ENCODE measurements around the gene KCNH1. TPM values are rescaled to one million over a fixed set of nuclear protein-coding genes. Genes with fewer than 3 reads are reported as not detected.

KCNH1 gene
- total and polyA plus RNA-seq, 10 donors = not detected

- no peak for DNase-seq
- Histone ChIP-seq H3K4me3 (no peak overlapping the region), H3K27me3 (replicated peaks in 1 of 7) (no peaks in the 10 kb centered on the region), H3K27ac (no peak overlapping the region), H3K4me1 (no peaks in the 10 kb centered on the region), H3K9me3 (no peaks in the 10 kb centered on the region), H3K36me3 (no peaks in the 10 kb centered on the region)
- WGBS, 5 donors = 61 to 87% (median 78%) methylated on average over 6 of the region's 6 CpGs
- intact Hi-C loops (cut with DNase I; ENCODE audit: low total_unique reads) = no loop called here
- TF ChIP-seq CTCF (IDR thresholded peaks at IDR 0.05 in 8 of 11, conservative IDR thresholded peaks at IDR 0.05 in 3 of 11) (no peak), POLR2A (IDR thresholded peaks at IDR 0.05) (no peak), POLR2AphosphoS5 (IDR thresholded peaks at IDR 0.05) (no peak)
Measured at GRCh38 chr1:210747890-210748289, 386.1 kb downstream of the KCNH1 start.

GRCh38 chr1:210747112-210747511 is 386.8 kb downstream of the KCNH1 start:
- no peaks in the 10 kb centered on the region for H3K9me3 ChIP-seq
- no peak for DNase-seq
- no peak overlapping the region for H3K4me3 ChIP-seq
- no peaks in the 10 kb centered on the region for H3K4me1 ChIP-seq
- no peak overlapping the region for H3K27ac ChIP-seq
- no peaks in the 10 kb centered on the region for H3K36me3 ChIP-seq
- no peak for TF ChIP-seq POLR2A (IDR thresholded peaks at IDR 0.05)
- no peak for TF ChIP-seq POLR2AphosphoS5 (IDR thresholded peaks at IDR 0.05)
- TF ChIP-seq CTCF (IDR thresholded peaks at IDR 0.05 in 8 of 11, conservative IDR thresholded peaks at IDR 0.05 in 3 of 11) = no peak
- intact Hi-C loops (cut with DNase I; ENCODE audit: low total_unique reads) = no loop called here
- WGBS, 5 donors = 71 to 86% (median 83%) methylated on average over 3 of the region's 3 CpGs
- no peaks in the 10 kb centered on the region for H3K27me3 ChIP-seq (replicated peaks in 1 of 7)

GRCh38 chr1:210746024-210746731 is 387.8 kb downstream of the KCNH1 start:
- Histone ChIP-seq H3K9me3 (no peaks in the 10 kb centered on the region), H3K4me1 (no peaks in the 10 kb centered on the region), H3K27ac (no peak overlapping the region), H3K4me3 (no peak overlapping the region), H3K27me3 (replicated peaks in 1 of 7) (no peaks in the 10 kb centered on the region), H3K36me3 (no peaks in the 10 kb centered on the region)
- intact Hi-C loops (cut with DNase I; ENCODE audit: low total_unique reads) = no loop called here
- DNase-seq = no peak
- WGBS, 5 donors = 61 to 89% (median 73%) methylated on average over 3 of the region's 3 CpGs
- TF ChIP-seq CTCF (IDR thresholded peaks at IDR 0.05 in 8 of 11, conservative IDR thresholded peaks at IDR 0.05 in 3 of 11) = no peak
- TF ChIP-seq POLR2A (IDR thresholded peaks at IDR 0.05) = no peak
- no peak for TF ChIP-seq POLR2AphosphoS5 (IDR thresholded peaks at IDR 0.05)

GRCh38 chr1:210743038-210743437 is 390.9 kb downstream of the KCNH1 start:
- Histone ChIP-seq H3K27ac (no peak overlapping the region), H3K4me3 (no peak overlapping the region), H3K4me1 (no peaks in the 10 kb centered on the region), H3K9me3 (no peaks in the 10 kb centered on the region), H3K36me3 (no peaks in the 10 kb centered on the region), H3K27me3 (replicated peaks in 1 of 7) (no peaks in the 10 kb centered on the region)
- 55 to 90% (median 69%) methylated on average over 3 of the region's 3 CpGs for WGBS, 5 donors
- intact Hi-C loops (cut with DNase I; ENCODE audit: low total_unique reads) = no loop called here
- no peak for TF ChIP-seq POLR2AphosphoS5 (IDR thresholded peaks at IDR 0.05)
- no peak for TF ChIP-seq POLR2A (IDR thresholded peaks at IDR 0.05)
- no peak for TF ChIP-seq CTCF (IDR thresholded peaks at IDR 0.05 in 8 of 11, conservative IDR thresholded peaks at IDR 0.05 in 3 of 11)
- DNase-seq = no peak
